ENCODE results near the gene HYDIN.
A peak's percentile ranks its signal among the peaks of the same experiment; 100 is the strongest.

Gene HYDIN

DNA sequence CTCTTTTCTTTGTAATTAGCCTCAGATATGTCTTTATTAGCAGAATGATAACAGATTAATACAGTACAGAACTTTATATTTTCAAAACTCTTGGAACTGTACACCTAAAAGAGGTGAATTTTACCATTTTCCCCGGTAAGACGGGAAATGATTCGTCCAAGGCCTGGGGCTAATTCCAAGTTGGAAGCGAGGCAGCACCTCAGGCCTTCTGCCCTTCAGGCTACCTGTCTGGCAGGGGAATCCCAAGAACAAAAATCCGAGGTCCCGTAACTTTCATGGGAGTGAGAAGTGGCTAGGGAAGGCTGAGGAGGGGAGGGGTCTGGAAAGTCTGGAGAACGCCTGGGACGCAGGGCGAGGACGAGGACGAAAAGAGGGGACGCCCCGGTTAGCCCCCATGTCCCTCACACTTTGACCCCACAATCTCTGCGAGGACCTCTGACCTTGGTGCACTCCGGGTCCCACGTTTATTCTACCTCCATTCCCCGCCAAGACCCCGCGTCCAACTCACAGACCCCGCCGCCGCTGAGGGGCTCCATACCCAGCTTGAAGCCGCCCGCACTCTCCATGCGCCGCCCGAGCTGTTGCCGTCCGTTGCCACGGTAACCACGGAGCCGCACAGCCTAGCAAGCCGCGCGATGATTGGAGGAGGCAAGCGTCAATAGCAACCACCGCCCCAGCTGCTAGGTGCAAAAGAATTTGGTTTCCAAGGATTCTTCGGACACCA, at the start of gene HYDIN:
Gene HYDIN, minus strand, starts transcription at position 601 of the 724 bp plus-strand sequence. CDS start 43,827 bp downstream, outside the sequence.
- DNase-seq: peak; percentile 65

DNA sequence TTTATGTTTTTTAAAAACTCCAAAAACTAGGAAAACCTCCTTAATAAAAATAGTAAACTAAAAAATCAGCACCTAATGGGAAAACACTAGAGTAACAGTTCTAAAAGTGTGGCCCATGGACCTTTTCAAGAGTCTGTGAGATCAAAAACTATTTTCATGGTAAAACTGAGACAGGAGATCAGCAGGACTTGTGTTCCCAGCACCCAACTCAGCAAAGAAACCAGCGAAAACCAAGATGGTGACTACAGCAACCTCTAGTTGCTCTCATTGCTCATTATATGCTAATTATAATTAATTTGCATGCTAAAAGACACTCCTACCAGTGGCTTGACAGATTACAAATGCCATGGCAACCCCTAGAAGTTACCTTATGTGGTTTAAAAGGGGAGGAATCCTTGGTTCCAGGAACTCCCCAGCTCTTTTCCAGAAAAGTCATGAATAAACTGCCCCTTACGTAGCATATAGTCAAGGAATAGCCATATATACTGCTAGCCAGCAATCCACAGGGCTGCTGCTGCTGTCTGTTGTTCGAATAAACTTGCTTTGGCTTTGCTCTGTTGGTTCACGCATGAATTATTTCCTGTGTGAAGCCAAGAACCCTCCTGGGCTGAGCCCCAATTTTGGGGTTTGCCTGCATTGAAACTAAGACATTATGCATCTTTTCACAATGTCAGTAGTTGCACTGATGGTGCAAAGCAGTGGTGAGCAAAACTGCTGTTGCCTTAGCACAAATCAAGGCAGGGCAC, 46.2 kb upstream of the HYDIN start:
- DNase-seq: no peak

DNA sequence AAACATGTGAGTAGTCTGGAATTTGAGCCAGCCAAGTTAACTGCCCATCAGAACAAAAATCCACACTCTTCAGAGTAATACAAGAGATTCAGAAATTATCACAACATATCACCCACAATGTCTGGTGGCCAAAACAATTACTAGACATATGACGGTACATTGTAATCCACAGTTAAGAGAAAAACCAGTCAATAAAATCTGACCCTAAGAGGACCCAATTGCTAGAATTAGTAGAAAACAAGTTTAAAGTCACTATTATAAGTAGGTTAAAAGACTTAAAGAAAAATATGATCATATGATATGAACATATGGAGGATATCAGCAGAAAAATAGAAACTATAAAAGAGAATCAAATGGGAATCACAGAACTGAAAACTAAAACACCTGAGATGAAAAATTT, 42.9 kb upstream of the HYDIN start:
- DNase-seq: no peak

DNA sequence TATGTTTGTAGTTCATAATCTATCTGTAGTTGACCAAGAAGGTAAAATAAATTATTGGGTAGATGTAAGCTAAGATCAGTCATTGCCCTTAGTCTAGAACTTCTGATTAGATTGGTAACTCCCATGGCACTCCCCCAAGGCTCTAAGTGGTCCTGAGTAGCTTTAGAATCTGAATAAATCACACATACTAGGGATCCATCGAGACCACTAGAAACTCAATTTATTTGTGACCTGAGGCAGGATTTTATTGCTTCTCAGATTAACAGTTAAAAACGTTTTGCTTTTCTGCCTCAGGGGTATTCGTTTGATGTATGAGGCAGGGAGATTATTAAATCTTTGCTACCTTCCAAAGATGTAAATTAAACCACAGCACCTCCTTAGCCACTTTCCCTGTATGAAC, 33.8 kb upstream of the HYDIN start:
- DNase-seq: no peak

DNA sequence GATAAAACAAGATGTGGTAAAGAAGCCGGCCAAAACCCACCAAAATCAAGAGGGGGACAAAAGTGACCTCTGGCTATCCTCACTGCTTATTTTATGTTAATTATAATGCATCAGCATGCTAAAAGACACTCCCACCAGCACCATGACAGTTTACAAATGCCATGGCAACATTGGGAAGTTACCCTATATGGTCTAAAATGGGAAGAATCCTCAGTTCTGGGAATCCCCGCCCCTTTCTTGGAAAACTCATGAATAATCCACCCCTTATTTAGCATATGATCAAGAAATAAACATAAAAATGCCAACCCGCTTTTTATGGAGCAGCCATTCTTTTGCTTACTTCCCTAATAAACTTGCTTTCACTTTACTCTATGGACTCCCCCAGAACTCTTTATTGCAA, 33.1 kb upstream of the HYDIN start:
- DNase-seq: no peak

DNA sequence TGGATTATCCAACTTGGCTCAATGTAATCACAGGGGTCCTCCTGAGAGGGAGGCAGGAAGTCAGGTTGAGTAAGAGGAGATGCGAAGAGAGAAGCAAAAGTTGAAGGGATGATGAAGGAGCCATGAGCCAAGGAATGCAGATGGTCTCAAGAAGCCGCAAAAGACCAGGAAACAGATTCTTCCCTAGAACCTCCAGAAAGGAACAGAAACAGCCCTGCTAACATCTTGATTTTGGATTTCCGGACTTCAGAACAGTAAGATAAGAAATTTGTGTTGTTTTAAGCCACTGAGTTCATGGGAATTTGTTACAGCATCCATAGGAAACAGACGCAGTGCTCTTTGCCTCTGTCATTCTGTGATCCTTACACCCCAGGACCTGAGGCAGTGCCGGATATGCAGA, 31.9 kb upstream of the HYDIN start:
- no peak for DNase-seq

DNA sequence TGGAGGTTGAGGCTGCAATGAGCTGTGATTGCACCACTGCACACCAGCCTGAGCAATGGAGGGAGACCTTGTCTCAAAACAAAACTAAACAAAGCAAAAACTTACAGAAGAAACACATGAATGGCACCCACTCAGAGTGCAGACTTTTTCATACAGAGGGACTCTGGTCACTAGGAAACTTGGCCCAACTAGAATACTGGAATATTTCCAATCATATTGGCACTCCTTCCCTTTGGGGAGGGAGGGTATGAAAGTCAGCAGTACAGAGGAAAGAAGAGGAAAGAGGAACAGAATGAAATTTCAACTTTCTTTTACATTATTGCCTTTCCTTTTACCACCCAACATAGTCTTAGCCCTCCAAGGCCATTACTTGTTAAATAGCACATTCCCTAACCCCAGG, 30.5 kb upstream of the HYDIN start:
- no peak for DNase-seq

DNA sequence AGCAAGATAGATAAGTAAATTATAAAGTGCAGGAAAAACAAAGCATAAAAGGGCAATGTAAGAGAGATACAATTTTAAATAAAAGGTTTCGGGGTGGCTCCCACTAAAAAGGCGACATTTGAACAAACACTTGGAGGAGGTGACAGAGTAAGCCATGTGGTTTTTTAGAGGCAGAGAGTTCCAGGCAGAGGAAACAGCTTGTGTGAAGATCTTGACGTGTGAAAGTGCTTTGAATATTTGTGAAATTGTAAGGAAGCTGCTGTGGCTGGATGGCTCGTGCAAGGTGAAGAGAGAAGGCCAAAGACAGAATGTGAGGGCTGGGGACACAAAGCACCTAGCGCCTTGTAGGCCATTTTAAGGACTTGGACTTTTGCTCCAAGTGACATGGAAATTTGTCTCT, 28.6 kb upstream of the HYDIN start:
- no peak for DNase-seq

DNA sequence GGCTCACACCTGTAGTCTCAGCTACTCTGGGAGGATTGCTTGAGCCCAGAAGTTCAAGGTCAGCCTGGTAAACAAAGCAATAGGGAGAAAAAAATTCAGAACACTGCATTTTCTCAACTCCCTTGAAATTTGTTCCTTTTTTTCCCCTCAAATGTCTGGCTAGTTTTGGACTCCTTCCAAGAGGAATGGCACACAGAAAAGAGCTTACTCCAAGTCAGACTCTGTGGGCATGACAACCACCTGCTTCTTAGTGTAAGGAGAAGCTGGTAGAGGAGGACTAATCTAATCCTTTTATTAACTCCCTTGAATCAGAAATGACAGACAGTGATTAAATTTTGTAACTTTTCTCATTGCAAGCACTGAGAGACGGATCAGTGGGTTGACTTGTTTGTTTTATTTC, 27.9 kb upstream of the HYDIN start:
- peak; percentile 51 for DNase-seq

DNA sequence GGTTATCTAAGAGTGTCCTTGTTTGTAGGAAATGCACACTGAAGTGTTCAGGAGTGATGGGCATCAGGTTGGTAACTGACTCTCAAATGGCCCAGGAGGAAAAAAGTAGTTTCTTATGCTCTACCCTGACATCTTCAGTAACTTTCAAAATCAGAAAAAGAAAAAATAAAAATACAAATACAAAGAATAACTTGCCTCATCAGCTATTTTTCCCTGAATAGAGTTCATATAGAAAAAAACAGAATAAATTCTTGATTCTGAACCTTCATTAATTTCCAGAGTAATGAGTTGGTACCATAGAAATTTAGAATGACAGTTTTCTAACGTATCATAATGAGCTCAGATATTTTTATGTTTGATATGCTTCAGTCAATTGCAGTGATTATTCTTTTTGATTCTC, 27.2 kb upstream of the HYDIN start:
- no peak for DNase-seq

DNA sequence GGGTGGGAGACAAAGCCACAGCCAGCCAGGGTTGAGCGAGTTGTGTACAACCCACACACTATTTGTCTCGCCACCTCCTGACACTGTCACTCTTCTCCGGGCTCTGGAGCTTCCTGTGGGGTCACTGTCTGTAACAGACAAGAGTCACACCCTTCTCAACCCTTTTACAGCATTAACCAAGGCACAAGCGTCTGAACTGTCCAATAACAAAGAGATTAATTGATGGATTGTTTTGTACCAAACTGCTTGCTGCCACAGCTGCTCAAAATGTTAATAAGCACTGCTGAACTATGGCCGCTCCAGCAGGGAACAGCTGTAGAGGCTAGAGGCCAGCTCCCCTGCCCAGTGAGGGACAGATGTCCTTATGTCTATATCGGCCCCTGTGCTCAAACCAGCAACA, 25.2 kb upstream of the HYDIN start:
- DNase-seq: peak; percentile 51

DNA sequence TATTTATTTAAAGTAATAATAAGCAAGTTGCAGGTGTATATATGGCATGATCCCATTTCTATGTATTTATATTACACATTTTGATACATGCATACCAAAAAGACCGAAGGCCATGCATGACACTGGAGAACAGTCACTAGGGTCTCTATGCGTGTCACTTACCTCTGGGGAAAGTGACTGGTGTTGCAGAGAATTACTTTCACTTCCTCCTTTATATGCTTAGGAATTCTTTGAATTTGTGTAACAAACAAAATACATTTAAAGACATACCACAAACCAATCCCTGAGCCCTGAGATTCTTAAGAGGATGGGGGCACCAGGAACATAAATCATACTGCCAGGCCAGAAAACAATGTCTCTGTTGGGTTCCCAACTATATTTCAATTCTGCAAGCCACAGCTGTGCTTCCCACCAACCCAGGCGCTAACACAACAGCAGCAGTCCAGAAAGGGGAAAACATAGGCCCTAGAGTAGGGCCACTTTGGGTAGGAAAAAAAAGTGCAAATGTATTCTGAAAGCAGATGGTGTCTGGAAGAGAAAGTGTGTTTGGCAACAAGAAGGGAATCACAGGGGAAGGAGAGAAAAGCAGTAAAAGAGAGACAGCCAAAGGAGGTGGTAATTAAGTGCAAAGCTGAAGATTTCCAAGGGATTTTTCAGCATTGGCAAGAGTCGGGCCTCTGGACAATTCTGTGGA, 24.5 kb upstream of the HYDIN start:
- DNase-seq: no peak

DNA sequence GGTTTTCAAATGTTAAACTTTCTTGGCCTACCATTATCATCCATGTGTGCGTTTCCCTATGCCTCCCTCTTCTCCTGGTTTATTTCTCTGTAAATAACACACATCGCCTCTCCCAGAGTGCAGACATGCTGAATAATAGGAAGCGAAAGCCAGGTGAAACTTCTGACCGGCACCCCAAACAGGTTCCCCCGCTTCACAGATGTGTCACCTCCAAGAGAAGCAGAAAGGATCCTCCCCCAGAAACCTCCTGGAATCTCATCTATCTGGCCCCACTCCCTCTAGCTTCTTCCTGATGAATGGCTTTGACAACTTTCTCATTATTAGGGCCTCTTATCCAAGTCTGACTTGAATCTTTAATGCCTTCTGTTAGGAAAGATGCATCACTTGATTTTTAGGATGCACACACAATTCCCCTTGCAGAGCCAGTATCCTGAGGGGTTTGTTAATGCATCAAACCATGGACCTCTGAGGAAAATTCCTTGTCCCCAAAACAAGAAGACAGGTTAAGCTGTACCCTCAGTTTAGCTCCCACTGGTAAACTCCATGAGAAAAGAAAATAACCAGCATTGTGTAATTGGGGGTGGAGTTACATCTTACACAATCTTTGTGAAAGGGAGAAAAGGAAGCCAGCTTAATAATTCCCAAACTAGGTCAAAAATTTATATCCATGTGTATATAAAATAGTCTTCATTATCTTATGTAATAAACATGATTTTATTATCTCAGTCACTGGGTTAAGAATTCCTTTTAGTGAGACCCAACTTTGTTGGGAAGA, 20.1 kb upstream of the HYDIN start:
- DNase-seq: no peak

DNA sequence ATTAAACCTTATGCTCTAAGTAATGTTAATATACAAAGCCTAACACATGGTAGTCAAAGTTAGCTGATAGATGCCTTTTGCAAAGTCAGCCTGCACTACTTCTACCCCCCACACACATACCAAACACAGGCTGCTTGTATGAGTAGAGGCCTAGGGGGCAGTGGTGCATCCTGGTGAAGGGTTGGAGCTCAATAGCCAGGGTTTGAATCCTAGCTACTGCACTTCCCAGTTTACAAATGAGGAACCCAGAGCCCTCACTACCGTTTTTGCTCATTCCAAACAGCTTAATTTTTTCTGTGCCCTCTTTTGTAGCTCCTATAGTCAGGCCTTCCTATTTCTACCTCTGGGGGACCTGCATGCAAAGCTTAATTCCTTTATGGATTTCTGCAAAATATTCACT, 18.9 kb upstream of the HYDIN start:
- DNase-seq: no peak

DNA sequence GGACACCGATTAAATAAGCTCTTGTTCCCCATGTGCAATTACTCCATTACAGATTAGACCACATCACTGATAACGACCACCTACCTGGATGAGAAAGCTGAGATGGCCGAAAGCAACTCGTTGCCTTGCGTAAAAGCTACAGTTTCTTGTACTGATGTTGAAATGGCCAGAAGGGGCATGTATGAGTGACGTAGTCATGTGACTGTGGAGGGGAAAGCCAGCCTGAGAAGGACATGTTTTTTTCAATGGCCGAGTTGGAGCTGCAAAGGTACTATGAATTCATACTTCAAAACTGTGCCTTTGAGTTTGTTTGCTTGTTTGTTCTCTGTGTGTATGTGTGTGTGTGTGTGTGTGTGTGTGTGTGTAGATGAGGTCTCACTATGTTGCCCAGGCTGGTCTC, 17.0 kb upstream of the HYDIN start:
- no peak for DNase-seq

DNA sequence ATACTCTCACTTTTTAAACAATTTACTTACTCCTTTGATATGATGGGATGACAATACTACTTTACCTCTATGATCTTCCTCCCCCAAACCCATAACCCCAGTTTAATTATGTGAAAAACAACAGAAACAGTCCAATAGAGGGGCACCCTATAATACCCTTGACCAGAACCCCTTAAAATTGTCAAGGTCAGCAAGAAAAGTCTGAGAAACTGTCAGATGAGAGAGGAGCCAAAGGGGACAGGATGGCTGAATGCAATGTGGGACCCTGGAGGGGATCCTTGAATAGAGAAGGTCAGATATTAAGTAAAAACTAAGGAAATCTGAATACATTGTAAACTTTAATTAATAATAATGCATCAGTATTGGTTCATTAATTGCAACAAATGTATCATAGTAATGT, 15.8 kb upstream of the HYDIN start:
- DNase-seq: no peak

DNA sequence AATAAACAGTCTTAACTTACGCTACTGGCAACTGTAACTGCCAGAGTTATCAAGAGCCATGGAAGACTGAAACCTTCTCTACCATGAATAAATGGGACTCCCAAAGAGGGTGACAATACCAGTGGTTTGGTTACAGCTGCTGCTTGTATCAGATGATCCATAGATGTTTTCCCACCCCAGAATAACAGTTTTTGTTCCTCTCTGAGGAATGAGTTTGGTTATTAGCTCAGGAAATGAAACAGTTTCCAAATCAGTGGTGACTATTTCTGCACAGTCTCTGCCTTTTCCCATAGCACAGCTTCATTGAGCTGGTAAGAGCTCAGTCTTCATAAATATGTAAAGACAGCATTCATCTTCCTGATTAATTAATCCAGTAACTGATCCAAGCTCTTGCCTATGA, 14.0 kb upstream of the HYDIN start:
- DNase-seq: no peak

DNA sequence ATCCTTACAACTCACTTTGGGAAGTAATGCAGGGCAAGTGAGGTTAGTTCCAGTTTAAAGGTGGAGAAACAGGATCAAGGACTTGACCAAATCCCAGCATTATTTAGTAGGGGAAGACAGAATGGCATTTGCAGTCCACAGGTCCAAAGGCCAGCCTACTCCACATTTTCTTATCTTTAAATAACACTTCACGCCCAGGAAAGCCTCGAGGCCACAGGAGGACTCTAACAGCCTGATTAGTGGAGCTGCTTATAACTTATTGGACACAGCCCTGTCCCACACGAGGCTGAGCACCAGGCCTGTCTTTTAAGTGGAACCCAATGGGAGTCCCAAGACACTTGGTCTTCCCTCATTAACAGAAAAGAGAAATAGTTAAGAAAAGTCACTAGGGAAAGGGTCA, 12.1 kb upstream of the HYDIN start:
- no peak for DNase-seq

DNA sequence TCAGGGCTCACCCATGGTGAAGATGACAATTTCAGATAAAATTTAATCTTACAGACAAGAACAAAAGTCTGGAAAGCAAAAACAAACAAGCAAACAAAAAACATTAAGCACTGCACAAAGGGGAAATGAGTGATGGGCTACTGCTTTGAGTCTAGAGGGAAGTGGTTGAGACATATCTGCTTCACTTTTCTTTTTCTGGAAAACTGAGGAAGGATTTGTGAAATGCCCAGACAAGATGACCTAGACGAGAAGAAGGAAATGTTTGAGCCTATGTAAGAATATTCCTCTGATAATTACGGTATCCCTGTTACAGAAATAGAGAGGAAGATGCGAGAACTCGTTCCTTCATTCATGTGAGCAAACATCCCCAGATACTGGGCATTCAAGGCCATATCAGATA, 11.5 kb upstream of the HYDIN start:
- DNase-seq: no peak

DNA sequence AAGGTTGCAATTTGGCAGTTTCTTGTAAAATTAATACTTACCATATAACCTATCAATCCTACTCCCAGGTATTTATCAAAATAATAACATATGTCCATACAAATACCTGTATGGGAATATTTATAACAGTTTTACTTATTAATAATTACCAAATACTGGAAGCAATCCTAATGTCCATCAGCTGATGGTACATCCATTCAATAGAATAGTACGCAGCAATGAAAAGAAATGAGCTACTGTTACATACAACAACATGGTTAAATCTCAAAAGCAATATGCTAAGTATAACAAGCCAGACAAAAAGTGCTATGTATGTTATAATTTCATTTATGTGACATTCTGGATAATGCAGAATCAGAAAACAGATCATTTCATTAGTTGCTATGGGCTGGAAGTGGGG, 1.2 kb downstream of the HYDIN start:
- no peak for DNase-seq

DNA sequence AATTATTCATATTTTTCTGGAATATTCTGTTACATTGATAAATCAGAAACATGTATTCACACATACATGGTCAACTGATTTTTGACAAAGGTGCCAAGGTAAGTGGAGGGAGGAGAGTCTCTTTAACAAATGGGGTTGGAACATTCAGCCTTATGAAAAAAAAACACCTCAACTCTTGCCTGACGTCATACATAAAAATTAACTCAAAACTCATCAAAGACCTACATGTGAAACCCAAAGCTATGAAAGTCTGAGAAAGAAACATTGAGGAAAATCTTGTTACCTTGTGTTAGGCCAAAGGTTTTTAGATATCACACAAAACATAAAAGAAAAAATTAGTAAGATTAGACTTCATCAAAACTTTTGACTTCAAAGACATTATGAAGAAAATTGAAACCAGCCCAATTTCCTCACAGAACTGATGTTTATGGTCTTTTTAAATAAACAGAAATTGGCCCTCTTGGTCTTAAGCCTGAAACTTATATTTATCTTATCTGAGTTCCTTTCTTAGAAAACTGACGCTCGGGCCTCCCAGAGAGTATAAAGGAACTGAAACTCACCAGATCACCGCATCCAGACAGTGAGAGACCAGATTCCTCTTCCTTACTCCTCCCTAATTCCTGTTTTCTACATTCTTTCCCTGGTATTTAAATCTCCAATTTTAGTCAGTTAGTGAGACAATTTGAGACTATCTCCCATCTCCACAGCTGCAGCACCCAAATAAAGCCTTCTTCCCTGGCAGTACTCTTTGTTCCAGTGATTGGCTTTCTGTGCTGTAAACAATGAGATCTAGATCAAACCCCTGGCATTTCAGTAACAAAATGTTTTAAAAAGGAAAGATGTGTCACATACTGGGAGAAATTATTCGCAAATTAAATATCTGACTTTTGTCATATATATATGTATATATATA, 4.0 kb downstream of the HYDIN start:
- no peak for DNase-seq

DNA sequence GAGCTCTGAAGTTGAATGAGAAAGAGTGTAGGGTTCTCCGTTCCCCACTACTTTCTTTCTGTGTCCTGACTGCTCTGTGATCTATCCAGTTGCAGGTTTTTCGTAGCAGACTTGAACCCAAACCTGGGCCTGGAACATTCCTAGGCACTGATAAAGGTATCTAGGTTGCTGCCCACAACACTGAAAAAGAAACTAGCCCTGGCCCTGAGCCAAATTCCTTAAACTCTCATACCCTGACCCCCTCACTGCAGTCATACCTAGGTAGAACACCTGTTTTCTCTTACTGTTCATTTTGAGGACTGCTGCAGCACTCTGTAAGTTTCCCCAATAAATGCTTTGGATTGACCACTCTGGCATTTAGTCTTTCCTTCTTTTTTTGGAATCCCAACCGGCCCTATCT, 5.4 kb downstream of the HYDIN start:
- DNase-seq: no peak
